ENCODE measurements around the gene PRR11.

DNA sequence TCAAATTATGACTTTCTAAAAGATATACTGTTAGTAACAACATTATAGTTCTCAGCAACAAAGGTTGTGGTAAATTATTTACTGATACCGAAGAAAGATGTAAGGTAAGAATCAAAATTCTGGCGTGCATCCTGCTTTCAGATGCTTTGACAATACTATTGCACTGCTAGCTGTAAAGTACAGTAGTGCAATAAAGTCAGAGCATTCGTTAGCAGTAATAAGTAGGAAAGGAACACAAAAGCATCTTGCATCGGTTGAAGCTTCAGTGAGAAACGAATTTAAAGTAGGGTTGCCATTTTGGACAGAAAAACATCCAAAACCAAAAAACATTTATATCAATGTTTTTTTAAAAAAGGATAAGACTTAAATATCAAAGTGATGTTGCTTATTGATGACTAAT, 4.5 kb upstream of the PRR11 start:
- TF ChIP-seq, protein P1, sequence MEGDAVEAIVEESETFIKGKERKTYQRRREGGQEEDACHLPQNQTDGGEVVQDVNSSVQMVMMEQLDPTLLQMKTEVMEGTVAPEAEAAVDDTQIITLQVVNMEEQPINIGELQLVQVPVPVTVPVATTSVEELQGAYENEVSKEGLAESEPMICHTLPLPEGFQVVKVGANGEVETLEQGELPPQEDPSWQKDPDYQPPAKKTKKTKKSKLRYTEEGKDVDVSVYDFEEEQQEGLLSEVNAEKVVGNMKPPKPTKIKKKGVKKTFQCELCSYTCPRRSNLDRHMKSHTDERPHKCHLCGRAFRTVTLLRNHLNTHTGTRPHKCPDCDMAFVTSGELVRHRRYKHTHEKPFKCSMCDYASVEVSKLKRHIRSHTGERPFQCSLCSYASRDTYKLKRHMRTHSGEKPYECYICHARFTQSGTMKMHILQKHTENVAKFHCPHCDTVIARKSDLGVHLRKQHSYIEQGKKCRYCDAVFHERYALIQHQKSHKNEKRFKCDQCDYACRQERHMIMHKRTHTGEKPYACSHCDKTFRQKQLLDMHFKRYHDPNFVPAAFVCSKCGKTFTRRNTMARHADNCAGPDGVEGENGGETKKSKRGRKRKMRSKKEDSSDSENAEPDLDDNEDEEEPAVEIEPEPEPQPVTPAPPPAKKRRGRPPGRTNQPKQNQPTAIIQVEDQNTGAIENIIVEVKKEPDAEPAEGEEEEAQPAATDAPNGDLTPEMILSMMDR (conservative IDR thresholded peaks at IDR 0.05): no peak
- TF ChIP-seq EZH2 (IDR thresholded peaks at IDR 0.05; ENCODE audit: low read depth): no peak
